Hair follicle dermal papilla cell (primary cell): ENCODE results near the gene DDT. TPM values are rescaled to one million over a fixed set of nuclear protein-coding genes. Genes with fewer than 3 reads are reported as not detected.

Source experiments
- total RNA-seq: library from RNA; depleted of rRNA; stranded (reverse); fragments of >200 nt; gene quantifications from 2 replicates; pipeline ENCODE4 v1.2.3, GENCODE V29; 2012

The DDT gene
- total RNA-seq, result 48.4 and 59.9 TPM in 2 replicates

DNA sequence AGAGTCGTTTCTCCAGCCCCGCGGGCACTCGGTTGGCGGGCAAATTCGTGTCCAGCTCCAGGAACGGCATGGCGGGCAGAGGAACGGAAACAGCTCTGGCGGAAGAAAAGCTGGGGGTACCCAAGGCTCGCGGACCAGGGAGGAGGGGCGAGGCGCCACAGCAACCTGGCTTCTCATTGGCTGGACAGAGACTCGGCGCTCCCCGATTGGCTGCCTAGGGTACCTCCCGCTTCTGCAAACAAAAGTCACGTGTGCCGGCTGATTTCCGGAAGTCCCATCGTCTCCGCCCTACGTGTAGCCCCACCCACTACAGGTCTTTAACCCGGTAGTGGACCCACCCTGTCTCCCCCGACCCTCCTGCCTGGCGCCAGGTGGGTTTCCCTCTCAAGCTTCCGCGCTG, at the start of gene DDT:
Gene DDT (minus strand): TSS at position 97 of the 400 bp plus-strand sequence. CDS start 27 bp downstream, at position 70.

GRCh38 chr22:24005201-24005600, 31.0 kb upstream of the DDT start, which contains the start of gene GSTT4:
GSTT4 (minus strand) TSS chr22:24005453; CDS start chr22:24005356, 97 bp downstream.

DNA sequence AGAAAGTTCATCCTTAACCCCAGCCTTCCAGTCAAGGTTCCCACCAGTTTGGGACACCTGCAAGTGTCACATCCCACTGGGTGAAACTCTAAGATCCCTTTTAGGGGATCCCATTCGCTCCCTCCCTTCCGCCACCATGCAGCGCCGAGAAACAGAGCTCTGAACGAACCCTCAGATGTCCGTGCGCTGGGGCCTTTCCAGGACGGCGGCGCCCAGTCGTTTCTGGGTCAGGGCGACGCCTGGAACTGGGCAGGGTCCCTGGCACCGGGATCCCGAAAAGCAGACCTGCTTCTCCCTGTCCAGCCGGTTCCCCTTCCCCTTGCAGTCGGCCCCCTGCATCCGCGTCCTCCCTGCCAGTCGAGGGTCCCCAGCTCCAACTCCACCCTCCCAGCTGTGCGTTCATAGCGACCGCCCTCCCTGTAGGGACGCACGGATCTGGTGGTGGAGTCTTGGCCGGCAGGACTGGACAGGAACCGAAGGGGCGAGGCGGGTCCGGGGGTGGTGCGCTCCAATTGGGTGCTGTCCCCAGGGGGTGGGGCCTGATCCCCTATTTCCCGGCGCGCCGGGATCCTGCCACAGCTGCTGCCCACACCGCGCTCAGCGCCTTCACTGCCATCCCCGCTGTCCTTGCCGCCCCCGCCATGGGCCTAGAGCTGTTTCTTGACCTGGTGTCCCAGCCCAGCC, 5.5 kb upstream of the DDT start, which contains the start of gene GSTT2:
Gene GSTT2 (plus strand): TSS at position 578 of the 684 bp plus-strand sequence.

GRCh38 chr22:23966568-23966967, 7.7 kb downstream of the DDT start, which contains the start of gene DDTL:
DDTL (plus strand) TSS chr22:23966888; CDS start chr22:23966915, 27 bp downstream.

GRCh38 chr22:23961084-23961771, 13.0 kb downstream of the DDT start, which contains the start of gene GSTT2B:
GSTT2B (minus strand) TSS chr22:23961195; CDS start chr22:23961131, 64 bp downstream.

Other genes starting within 250 kb of the DDT start
- 6.8 and 10.4 TPM in 2 replicates for gene ZNF70, start 223.3 kb downstream of the DDT start, total RNA-seq
- not detected in 2 replicates for gene VPREB3, start 220.0 kb downstream of the DDT start, total RNA-seq
- gene C22orf15, start 211.5 kb downstream of the DDT start, total RNA-seq, result 1.8 and 2.2 TPM in 2 replicates
- 2.6 and 4.3 TPM in 2 replicates for gene CHCHD10, start 206.5 kb downstream of the DDT start, total RNA-seq
- 15.6 and 16.9 TPM in 2 replicates for gene MMP11, start 201.6 kb downstream of the DDT start, total RNA-seq
- 59.9 and 73.2 TPM in 2 replicates for gene SMARCB1, start 187.5 kb downstream of the DDT start, total RNA-seq
- gene DERL3, start 135.4 kb downstream of the DDT start, total RNA-seq, result 0.16 and 0.36 TPM in 2 replicates
- gene SLC2A11, start 116.6 kb downstream of the DDT start, total RNA-seq, result 9.2 and 12.7 TPM in 2 replicates
- 121 and 141 TPM in 2 replicates for gene MIF, start 80.1 kb downstream of the DDT start, total RNA-seq
- gene GSTT2B, start 13.2 kb downstream of the DDT start, total RNA-seq, result 0.16 and 3.3 TPM in 2 replicates
- gene DDTL, start 7.6 kb downstream of the DDT start, total RNA-seq, result 0.61 TPM in 1 of 2 replicates, not detected in the other
- 0.16 and 2.3 TPM in 2 replicates for gene GSTT2, start 5.7 kb upstream of the DDT start, total RNA-seq
- not detected in 2 replicates for gene GSTT4, start 31.0 kb upstream of the DDT start, total RNA-seq
- gene CABIN1, start 36.9 kb upstream of the DDT start, total RNA-seq, result 55.3 and 57.0 TPM in 2 replicates
- 3.4 and 12.4 TPM in 2 replicates for gene SUSD2, start 207.0 kb upstream of the DDT start, total RNA-seq